NCI-H774 (cell line): ENCODE measurements around the gene P2RY10.
"Not testable (repeated sequence)": the region's sequence is repeated elsewhere in the genome, so short reads cannot be mapped to it uniquely, and the experiment has no call there.

ENCODE experiments used
- DNase-seq: peaks from one replicate; lab custom pipeline; 2025; lab: John Stamatoyannopoulos, UW

The P2RY10 gene

GRCh38 chrX:78945186-78945912 is at the start of gene P2RY10:
Gene P2RY10 (plus strand): TSS chrX:78945391. CDS start chrX:78960521, 15,130 bp downstream.
- no peak for DNase-seq

DNA sequence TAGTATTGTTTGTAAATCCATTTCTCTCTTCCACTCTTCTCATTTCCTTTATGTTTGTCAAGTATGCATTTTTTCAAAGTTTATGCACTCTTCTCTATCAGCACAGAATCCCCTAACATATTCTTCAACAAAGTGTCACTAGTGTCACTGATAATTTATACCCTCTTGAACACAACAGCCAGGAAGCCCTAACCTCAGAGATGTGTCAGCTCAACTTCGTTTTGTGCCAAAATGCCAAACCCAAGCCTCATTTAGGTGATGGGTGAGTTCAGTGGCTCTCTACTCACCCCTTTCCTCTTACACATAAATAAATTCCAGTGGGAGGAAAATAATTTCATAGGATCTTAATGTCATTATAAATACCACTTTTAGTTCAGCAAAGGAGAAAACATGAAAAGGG is 22.4 kb upstream of the P2RY10 start:
- DNase-seq: no peak

- no peak for DNase-seq
Observed at GRCh38 chrX:78923198-78924015, 21.8 kb upstream of the P2RY10 start.

- DNase-seq: no peak
Observed at GRCh38 chrX:78931814-78932213, 13.4 kb upstream of the P2RY10 start.

DNA sequence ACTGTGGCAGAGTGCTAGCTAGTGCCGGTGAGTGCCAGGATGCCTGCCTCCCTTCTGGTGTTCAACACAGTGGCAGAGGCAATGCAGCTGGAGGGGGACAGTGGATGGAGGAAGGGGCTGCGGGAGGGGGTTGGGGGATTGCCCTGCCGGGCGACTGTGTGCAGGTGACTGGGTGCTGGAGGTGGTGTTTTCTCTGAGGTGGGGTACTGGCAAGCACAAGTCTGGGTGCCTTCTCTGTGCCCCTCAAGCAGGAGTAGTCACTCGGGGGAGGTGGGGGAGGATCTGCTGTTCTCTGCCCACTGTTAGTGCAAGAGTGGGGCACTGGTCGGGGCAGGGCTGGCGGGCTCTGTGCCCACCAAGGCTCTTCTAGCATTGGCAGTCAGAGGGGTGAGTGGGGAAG is 10.3 kb upstream of the P2RY10 start:
- DNase-seq: no peak

- DNase-seq: no peak
Observed at GRCh38 chrX:78944351-78944750, 840 bp upstream of the P2RY10 start.

GRCh38 chrX:78946178-78946931 is 1.2 kb downstream of the P2RY10 start:
- no peak for DNase-seq

- DNase-seq: no peak
Observed at GRCh38 chrX:78950009-78950835, 5.0 kb downstream of the P2RY10 start.

DNA sequence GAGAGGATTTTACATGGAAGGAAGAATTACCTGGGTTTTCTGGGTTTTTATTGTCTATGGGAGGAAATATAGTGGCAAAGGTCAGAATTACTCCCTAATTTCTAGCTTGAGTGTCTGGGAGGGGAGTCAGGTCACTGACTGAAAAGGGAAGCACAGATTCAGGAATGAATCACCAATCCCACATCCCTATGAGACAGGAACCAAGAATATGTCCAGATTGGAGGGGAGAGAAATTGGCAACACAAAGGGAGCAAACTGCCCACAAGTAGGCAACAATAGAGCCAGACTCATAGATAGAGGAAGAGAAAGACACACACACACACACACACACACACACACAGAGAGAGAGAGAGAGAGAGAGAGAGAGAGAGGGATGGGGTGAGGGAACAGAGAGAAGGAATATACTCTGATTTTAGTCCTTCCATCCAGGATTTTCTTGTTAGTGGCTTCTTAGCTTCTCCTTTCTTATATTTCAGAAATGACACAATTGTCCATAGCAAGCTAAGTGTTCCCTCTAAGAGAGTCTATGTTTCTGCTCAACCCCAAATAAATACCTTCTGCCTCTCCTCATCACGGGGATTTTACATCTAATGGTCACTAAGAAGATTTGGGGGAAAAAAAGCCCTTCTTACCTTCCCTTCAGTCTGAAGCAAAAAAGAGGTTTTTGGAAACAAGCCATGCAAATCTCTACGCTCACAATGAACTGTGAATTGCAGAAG is 12.0 kb downstream of the P2RY10 start:
- DNase-seq: no peak

- no peak for DNase-seq
Observed at GRCh38 chrX:78957768-78958130, 12.6 kb downstream of the P2RY10 start.

DNA sequence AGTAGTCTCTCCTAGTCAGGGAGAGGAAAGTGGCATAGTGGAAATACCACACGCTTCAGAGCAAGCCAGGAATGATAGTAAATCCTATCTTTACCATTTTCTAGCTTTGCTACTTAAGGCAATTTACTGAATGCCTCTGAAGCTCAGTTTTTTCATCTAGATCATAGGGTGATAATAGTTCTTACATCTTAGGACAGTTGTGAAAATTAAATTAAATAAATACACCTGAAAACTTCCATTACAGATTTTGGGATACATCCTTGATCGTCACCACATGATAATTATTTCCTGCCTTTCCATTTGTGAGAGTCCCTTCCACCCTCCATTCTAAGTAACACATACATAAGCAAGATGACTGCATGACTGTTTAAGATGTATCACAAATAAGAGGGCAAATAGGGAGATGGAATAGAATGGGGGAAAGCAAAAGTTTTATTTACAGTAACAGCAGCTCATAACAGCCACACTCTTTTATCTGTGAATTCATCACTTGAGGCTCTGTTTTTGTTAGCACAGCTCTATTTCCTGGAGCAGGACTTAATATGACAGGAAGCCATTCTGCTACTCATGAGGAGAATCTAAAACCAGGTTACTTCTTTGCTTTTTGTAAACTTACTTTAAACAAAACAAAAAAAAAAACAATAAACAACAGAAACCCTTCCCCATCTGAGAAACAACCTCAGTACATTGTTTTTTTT is 13.4 kb downstream of the P2RY10 start:
- DNase-seq: no peak

- no peak for DNase-seq
Observed at GRCh38 chrX:78960888-78961287, 15.7 kb downstream of the P2RY10 start.

DNA sequence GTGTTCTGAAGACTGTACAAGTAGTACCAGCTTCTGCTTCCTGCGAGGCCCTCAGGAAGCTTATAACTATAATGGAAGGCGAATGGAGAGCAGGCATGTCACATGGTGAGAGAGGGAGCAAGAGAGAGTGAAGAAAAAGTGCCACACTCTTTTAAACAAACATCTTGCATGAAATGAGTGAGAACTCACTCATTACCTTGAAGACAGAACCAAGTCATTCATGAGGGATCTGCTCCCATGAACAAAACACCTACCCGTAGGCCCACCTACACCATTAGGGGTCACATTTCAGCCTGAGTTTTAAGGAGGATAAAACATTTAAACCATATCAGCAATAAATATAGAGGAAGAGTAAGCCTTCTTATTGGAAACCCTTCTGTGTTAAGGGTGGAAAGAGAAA is 19.4 kb downstream of the P2RY10 start:
- DNase-seq: no peak

- DNase-seq: no peak
Observed at GRCh38 chrX:78979789-78980464, 34.7 kb downstream of the P2RY10 start.

- DNase-seq: no peak
Observed at GRCh38 chrX:78989349-78989748, 44.2 kb downstream of the P2RY10 start.

DNA sequence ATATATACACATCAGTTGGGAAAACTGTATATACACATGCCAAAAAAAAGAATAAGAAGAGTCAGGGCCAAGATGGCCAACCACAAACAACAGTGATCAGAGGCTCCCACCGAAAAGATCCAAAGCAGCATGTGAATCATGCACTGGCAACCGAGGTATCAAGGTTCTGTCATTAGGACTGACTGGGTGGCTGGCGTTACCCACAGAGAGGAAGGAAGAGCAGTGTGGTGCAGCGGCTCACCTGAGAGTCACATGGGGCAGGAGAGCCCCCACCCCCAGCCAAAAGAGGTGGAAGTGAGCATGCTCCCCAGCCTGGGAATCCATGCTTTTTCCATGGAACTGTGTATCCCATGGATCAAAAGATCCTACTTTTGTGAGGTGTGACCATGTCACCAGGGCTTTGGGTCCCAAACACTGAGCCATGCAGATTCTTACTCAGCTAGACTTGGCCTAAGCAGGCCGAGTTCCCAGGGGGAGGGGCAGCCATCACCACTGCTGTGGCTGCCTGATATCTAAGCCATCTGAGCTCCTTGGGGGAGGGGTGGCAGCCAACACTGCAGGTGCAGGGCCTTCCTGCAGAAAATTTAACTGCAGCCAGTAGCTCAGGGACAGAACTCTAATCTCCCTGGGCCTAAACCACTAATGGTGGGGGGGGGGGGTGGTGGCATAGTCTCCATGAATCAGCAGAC is 52.8 kb downstream of the P2RY10 start:
- no peak for DNase-seq

GRCh38 chrX:79007540-79007939 is 62.3 kb downstream of the P2RY10 start:
- DNase-seq: not testable (repeated sequence)
